PC-9 (cell line): ENCODE results near the gene SCGB1A1.

Experiments
- CTCF ChIP-seq: fragments of 200-600 bp; sonication (generic); conservative IDR thresholded peaks from 2 replicates; pipeline ENCODE4 v1.6.1; 2017; ENCODE audit warnings: mixed run types, antibody characterized with exemption, mild to moderate bottlenecking, moderate library complexity
- EZH2 ChIP-seq: fragments of 200-600 bp; sonication (generic); IDR thresholded peaks from 2 replicates; pipeline ENCODE4 v1.8.0; 2017; ENCODE audit warnings: antibody characterized with exemption, low read depth

- TF ChIP-seq EZH2 (no peak), CTCF (no peak)
Measured at GRCh38 chr11:62391642-62392425, 27.0 kb upstream of the SCGB1A1 start.
